Activated T-helper 2 cell treated with anti-CD3 and anti-CD28 coated beads, Interferon-gamma antibody, Interleukin-2, Interleukin-4, amounts not matched to agents 10 μg/mL and 5 μg/mL and 100 μg/mL, durations not matched to agents 14 hours and 24 hours and 36 hours (primary cell): ENCODE measurements around the gene TNS4. TPM values are rescaled to one million over a fixed set of nuclear protein-coding genes. Genes with fewer than 3 reads are reported as not detected.

Experiments
- DNase-seq: peaks from one replicate; pipeline ENCODE4 v3.0.0; 2021; ENCODE audit warnings: low spot score
- H3K27ac Mint-ChIP-seq: one replicate; pipeline ENCODE4 v1.8.0; 2021; ENCODE audit warnings: mixed read lengths
- H3K27me3 Mint-ChIP-seq: one replicate; pipeline ENCODE4 v1.8.0; 2021; ENCODE audit warnings: low read depth, mixed read lengths
- H3K36me3 Mint-ChIP-seq: one replicate; pipeline ENCODE4 v1.8.0; 2021; ENCODE audit warnings: low read depth, mixed read lengths
- H3K4me1 Mint-ChIP-seq: one replicate; pipeline ENCODE4 v1.8.0; 2021; ENCODE audit warnings: low read depth, mixed read lengths
- H3K4me3 Mint-ChIP-seq: one replicate; pipeline ENCODE4 v1.8.0; 2021; ENCODE audit warnings: low read depth, mild to moderate bottlenecking, moderate library complexity, mixed read lengths
- H3K9me3 Mint-ChIP-seq: one replicate; pipeline ENCODE4 v1.8.0; 2021; ENCODE audit warnings: mixed read lengths
- intact Hi-C: fragments of 100-400 bp; cut with micrococcal nuclease; formaldehyde crosslinking; loops from one replicate; pipeline ENCODE4 v1.15.1; 2023
- total RNA-seq: library from RNA; stranded (reverse); gene quantifications from 2 replicates; pipeline ENCODE4 v1.2.3, GENCODE V29; 2022

The TNS4 gene
- total RNA-seq, 1 donor from 2014 or later, result 9.0 TPM

DNA sequence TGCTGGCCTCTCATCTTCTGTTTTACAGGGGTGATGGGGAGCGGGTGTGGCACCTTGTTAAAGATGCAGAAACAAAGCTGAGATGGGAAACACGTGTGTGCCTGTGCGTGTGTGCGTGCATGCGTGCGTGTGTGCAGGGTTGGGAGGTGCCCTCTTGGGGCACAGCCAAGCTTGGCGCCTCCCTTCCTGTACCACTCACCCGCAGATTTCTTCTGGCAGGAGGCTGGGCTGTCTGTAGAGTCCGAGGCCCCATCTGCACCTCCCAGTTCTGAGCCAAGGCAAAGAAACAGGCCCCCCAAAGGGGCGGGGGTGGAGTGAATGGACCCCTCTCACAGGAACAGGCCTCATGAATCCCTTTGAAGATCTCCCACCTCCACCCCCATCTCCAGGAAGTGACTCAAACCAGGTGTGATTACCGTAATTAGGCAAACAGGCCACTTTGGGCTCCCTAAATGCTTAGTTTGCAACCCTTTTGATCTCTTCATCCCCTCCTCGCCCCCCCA is 20.9 kb downstream of the TNS4 start:
- peak; percentile 82 for DNase-seq
- H3K4me1 Mint-ChIP-seq, result peaks cover 70% of the 10 kb centered on the region
- peak overlapping the region; percentile 73 for H3K4me3 Mint-ChIP-seq
- no peaks in the 10 kb centered on the region for H3K9me3 Mint-ChIP-seq
- intact Hi-C loops, result loop anchor here (1.0 to 5.0 kb wide), 3 partner anchors 33 to 51 kb away; no protein-coding TSS in a partner anchor
- H3K27me3 Mint-ChIP-seq, result no peaks in the 10 kb centered on the region
- peak overlapping the region; percentile 96 for H3K27ac Mint-ChIP-seq
- peaks cover 17% of the 10 kb centered on the region for H3K36me3 Mint-ChIP-seq

DNA sequence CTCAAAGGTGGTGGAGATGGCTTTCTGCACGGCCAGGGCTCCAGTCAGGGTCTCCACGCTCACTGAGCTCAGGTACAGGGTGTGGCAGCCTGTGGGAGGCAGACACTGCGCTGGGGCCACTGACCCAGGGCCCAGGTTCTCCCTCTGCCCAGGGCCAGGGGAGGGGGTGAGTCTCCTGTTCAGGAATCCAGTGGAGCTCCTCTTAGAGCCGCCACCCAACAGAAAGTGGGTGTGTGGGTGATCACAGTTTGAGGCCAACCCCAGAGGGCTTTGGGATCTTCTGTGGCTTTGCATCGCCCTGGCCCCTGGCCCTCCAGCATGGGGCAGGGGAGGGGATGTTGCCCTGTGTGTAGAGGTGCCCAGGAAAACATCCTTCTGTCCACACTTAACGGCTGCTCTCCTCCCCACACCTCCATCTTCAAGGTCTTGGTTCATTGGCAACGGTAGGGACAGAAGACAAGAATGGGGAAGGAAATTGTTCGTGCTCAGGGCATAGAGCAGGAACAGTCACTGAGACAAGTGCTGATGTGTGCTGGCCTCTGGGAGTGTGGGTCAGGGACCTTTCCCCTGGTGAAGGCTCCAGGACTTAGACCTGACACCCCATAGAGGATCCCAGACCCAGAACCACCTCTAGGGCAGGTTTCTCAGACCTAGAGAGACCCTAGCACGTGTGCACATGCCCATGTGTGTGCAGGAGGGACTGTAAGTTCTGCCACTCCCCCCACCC is 21.5 kb downstream of the TNS4 start:
- H3K27me3 Mint-ChIP-seq, result no peaks in the 10 kb centered on the region
- H3K4me3 Mint-ChIP-seq, result peak overlapping the region; percentile 73
- no peak for DNase-seq
- peaks cover 17% of the 10 kb centered on the region for H3K36me3 Mint-ChIP-seq
- no peaks in the 10 kb centered on the region for H3K9me3 Mint-ChIP-seq
- peak overlapping the region; percentile 96 for H3K27ac Mint-ChIP-seq
- H3K4me1 Mint-ChIP-seq, result peaks cover 64% of the 10 kb centered on the region
- intact Hi-C loops, result loop anchor here (1.0 to 5.0 kb wide), 3 partner anchors 33 to 51 kb away; no protein-coding TSS in a partner anchor

DNA sequence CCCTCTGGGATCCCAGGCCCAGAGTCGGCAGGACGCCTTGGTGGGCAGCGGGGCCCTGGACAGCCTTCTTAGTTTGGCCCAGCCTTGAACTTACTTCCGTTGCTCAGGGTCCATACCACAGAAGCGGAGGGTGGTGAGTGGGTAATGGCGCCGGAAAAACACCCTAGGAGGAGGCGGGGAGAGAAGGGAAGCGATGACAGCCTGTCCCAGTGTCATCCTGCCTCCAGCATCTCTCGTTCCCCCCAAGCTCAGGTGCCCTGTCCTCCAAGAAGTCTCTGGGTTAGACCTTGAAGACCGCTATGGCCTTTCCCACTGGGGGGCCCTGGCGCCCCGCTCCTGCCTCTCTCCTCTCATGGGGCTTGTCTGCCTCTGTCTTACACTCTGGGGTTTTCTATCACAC is 22.9 kb downstream of the TNS4 start:
- Mint-ChIP-seq H3K4me3 (no peak overlapping the region), H3K4me1 (peaks cover 55% of the 10 kb centered on the region), H3K27me3 (no peaks in the 10 kb centered on the region), H3K36me3 (peaks cover 17% of the 10 kb centered on the region), H3K27ac (peak overlapping the region; percentile 39), H3K9me3 (no peaks in the 10 kb centered on the region)
- no peak for DNase-seq
- intact Hi-C loops, result no loop called here

DNA sequence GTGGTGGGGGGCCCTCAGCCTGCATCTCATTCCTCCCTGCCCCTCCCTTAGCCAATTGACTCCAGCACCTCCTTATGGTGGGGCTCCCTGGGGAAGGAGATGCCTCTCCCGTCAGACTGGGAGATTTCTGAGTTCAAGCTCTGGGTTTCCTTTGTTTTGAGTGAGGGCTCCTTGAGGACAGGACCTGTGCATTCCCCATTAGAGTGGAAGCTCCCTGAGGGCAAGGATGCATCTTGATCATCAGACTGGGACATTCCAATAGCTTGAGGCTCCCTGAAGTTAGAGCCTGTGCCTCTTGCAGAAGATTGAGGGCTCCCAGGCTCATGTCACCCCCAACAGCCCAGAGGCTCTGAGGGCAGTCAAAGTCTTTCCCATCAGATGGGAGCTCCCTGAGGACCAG is 23.6 kb downstream of the TNS4 start:
- Mint-ChIP-seq H3K27ac (peak overlapping the region; percentile 12), H3K4me1 (peaks cover 57% of the 10 kb centered on the region), H3K36me3 (peaks cover 17% of the 10 kb centered on the region), H3K4me3 (no peak overlapping the region), H3K9me3 (no peaks in the 10 kb centered on the region), H3K27me3 (no peaks in the 10 kb centered on the region)
- no peak for DNase-seq
- intact Hi-C loops, result loop anchor here (2.0 kb wide), 1 partner anchor 79 kb away; no protein-coding TSS in a partner anchor

DNA sequence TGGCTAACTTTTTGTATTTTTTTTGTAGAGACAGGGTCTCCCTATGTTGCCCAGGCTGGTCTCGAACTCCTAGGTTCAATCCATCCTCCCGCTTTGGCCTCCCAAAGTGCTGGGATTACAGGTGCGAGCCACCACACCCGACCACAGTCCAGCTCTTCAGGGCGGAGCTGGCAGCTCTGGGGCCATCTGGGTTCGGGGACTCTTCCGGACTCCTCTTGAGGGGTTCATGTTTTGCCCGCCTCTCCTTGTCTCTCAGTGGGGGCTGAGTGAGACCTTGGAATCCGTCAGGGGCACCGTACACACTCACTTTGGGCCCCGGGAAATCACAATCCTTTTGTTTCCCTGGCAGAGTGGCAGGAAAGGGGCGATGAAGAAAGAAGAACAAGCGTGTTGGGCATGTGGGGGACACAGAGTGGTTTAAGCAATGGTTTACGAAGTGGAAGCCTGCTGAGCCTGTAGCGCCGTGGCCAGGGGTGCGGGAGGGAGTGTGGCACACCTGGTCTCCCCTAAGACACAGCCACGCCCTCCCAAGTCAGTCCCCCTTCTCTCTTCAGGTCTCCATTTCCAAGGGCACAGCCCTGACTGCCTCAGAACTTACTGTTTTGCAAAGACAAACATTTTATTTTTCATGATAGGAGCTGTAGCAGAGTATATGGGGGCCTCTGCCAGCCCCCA is 26.1 kb downstream of the TNS4 start:
- H3K9me3 Mint-ChIP-seq, result no peaks in the 10 kb centered on the region
- H3K27ac Mint-ChIP-seq, result no peak overlapping the region
- H3K27me3 Mint-ChIP-seq, result no peaks in the 10 kb centered on the region
- no peak for DNase-seq
- H3K4me1 Mint-ChIP-seq, result peaks cover 37% of the 10 kb centered on the region
- intact Hi-C loops, result no loop called here
- no peak overlapping the region for H3K4me3 Mint-ChIP-seq
- peaks cover 15% of the 10 kb centered on the region for H3K36me3 Mint-ChIP-seq

DNA sequence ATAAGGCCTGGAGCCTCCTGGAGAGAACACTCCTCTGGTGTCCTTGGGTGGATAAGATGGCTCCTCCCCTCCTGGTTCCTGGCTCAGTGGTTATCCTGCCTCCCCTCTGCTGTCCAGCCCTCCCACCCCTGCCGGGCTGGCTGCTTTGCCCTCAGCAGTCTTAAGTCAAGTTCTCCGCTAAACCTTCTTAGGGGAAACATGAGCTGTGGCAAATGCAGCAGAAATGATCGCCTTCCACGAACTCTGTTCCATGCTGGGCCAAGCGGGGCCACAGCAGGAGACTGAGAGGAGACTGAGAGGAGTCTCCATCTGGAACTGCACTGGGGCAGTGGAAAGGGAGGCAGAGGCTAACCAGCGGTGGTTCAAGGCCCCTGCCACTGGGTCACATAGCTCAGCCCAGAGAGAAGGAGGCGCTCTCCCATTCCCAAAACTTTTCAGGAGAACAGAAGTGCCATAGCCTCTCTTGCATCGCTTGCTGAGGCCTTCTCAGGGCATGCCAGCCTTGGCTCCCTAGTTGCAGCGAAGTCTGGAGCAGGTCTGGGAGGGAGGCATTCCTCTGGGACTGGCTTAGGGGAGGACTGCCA is 26.9 kb downstream of the TNS4 start:
- Mint-ChIP-seq H3K36me3 (peaks cover 14% of the 10 kb centered on the region), H3K27ac (no peak overlapping the region), H3K9me3 (no peaks in the 10 kb centered on the region), H3K4me3 (no peak overlapping the region), H3K4me1 (peaks cover 28% of the 10 kb centered on the region), H3K27me3 (no peaks in the 10 kb centered on the region)
- DNase-seq, result no peak
- intact Hi-C loops, result no loop called here

DNA sequence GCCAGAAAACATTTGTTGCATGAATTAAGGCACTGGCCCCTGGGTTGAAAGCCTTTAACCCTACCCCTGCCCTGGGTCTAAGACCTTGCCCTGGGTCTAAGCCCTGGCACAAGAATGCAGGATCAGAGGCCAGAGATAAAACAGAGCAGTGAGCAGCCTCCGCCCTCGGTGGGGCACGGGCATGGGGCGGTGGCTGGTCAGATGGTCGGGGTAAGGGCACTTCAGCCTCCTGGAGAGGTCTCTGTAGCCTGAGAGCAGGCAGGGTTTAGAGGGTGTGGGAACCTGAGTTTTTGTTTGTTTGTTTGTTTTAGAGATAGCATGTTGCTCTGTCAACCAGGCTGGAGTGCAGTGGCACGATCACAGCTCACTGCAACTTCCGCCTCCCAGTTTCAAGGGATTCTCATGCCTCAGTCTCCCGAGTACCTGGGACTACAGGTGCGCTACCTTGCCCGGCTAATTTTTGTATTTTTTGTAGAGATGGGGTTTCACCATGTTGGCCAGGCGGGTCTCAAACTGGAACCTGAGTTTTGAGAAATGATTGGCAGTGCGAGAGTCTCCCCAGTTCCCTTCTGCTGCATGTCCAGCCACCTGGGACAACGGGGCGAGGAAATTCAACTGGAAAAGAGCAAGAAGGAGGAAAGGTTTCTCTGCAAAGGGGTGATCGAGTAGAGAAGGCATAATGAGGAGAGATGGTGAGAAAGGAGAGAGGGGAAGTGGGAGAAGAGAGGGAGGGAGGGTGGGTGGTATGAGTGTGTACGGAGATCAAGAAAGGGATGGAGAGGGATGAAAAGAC is 27.7 kb downstream of the TNS4 start:
- no peak overlapping the region for H3K4me3 Mint-ChIP-seq
- H3K27me3 Mint-ChIP-seq, result no peaks in the 10 kb centered on the region

DNA sequence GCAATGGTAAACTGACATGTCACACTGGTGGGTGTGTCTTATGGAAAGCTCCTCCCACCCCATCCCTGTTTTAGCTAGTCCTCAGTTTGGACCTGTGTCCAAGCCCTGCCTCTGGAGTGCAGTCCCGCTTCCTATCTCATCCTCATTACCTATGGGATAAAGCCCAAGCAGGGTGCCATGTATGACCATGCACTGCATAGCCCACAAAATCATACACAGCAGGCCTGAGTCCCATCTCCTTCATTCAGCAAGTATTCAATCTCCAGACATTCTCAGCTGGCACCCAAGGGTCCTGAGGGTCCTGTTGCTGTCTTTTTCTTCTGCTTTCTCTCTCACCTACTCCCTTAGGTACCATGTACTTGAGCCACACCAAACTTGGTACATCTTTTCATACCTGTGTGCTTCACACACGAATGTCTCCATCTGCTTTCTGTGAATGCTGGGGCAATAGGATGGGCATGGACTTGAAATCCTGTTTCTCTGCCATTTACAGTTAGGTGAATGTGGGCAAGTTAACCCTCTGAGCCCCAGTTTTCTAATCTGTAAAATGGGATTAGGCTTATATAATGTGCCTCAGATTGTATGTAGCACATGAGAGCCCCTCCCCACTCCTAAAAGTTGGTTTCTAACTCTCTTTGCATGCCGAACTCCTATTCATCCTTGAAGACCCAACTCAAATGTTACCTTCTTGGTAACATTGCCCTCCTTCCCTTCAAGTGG is 28.5 kb downstream of the TNS4 start:
- Mint-ChIP-seq H3K4me3 (no peak overlapping the region), H3K36me3 (peaks cover 8% of the 10 kb centered on the region), H3K4me1 (peaks cover 21% of the 10 kb centered on the region), H3K27me3 (no peaks in the 10 kb centered on the region), H3K27ac (no peak overlapping the region), H3K9me3 (no peaks in the 10 kb centered on the region)
- DNase-seq, result no peak
- intact Hi-C loops, result no loop called here

More for the DNA sequence above, 27.7 kb downstream of the TNS4 start:
- intact Hi-C loops, result no loop called here
- Mint-ChIP-seq H3K36me3 (peaks cover 10% of the 10 kb centered on the region), H3K27ac (no peak overlapping the region), H3K4me1 (peaks cover 22% of the 10 kb centered on the region), H3K9me3 (no peaks in the 10 kb centered on the region)
- no peak for DNase-seq

DNA sequence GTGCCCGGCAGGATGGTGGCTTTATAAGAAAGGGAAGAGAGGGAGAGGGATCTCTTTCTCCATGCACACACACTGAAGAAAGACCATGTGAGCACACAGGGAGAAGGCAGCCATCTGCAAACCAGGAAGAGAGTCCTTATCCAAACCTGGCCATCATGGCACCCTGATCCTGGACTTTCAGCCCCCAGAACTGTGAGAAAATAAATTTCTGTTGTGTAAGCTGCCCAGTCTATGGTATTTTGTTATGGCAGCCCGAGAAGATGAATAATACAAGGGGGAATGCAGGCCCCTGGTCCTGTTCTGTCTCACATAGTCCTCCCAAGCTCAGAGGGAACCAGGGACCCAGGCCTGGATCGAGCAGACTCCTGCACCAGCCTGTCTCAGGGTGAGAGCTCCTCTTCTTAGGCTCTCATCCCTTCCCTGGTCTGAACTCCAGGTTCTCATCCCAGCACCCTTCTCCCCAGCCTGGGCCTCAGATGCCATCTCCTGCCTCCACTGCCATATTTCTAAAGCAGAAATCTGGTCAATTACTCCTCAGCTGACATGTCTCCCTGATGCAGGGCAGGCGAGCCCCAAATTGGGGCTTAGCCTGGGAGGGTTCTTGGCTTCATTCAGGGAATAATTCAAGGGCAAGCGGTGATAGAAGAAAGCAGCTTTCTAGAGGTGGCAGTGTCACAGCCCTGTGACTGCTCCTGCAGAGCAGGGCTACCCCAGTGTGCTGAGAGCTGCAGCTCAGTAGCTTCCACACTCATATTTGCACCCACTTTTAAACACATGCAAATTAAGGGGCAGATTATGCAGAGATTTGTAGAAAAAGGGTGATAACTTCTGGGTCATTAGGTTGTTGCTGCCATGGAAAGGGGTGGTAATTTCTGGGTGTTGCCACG is 29.3 kb downstream of the TNS4 start:
- Mint-ChIP-seq H3K9me3 (no peaks in the 10 kb centered on the region), H3K4me3 (no peak overlapping the region), H3K4me1 (peaks cover 17% of the 10 kb centered on the region), H3K27me3 (no peaks in the 10 kb centered on the region), H3K27ac (no peak overlapping the region), H3K36me3 (peaks cover 2% of the 10 kb centered on the region)
- no peak for DNase-seq
- intact Hi-C loops, result no loop called here

DNA sequence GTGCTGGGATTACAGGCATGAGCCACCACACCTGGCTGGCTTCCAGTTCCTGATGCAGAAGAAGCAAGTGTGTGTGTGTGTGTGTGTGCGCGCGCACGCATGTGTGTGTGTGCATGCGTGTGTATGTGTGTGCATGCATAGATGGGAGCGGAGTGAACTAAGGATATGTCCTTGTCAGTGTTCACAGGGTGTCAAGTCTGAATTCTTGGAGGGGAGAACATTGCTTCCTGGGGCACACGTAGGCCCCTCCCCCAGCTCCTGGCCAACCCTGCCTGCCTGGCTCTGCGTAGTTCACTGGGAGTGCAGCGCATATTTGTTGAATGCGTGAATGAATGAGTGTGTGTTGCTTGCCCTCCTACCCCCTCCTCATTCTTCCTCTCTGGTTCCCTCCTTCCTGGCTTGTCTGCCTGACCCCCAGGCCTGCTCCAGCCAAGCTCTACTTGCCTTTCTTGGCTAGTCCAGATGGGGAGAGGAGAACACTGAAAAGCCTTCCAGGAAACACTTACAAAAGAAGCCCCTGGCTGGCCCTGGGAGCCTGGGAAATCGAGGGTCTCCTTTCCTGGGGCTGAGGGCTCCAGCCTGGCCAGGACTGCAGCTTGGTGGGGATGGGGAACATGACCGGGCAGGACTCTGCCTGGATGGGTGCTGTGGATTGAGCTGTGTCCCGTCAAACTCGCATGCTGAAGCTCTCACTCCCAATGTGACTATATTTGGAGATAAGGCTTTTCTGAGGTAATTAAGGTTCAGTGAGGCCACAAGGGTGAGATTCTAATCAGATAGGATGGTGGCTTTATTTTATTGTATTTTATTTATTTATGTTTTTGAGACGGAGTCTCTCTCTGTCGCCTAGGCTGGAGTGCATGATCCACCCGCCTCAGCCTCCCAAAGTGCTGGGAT is 30.2 kb downstream of the TNS4 start:
- Mint-ChIP-seq H3K27me3 (peaks cover 5% of the 10 kb centered on the region), H3K36me3 (no peaks in the 10 kb centered on the region), H3K27ac (no peak overlapping the region), H3K4me3 (no peak overlapping the region), H3K4me1 (peaks cover 11% of the 10 kb centered on the region), H3K9me3 (no peaks in the 10 kb centered on the region)
- no peak for DNase-seq
- intact Hi-C loops, result no loop called here
